Endodermal cell (in vitro differentiated cells): Measurements from ENCODE around the gene PTPRN2. TPM values are rescaled to one million over a fixed set of nuclear protein-coding genes. Genes with fewer than 3 reads are reported as not detected.

Experiments used
- DNase-seq: peaks from one replicate; pipeline ENCODE4 v3.0.0-alpha.2; 2017
- H3K27ac ChIP-seq: 2 replicates; pipeline ENCODE4 v1.5.1; 2013; ENCODE audit warnings: mild to moderate bottlenecking, low read depth, low read length, moderate library complexity
- H3K27me3 ChIP-seq: 2 replicates; pipeline ENCODE4 v1.6.1; 2013; ENCODE audit warnings: mild to moderate bottlenecking, low read length, moderate library complexity; ENCODE audit not compliant: insufficient read depth, control insufficient read depth, poor library complexity, severe bottlenecking
- H3K36me3 ChIP-seq: 2 replicates; pipeline ENCODE4 v1.7.0; 2013; ENCODE audit warnings: mild to moderate bottlenecking, low read length, moderate library complexity; ENCODE audit not compliant: control insufficient read depth, insufficient read depth
- H3K4me1 ChIP-seq: one replicate; pipeline ENCODE4 v1.7.0; 2013; ENCODE audit warnings: low read length; ENCODE audit not compliant: control insufficient read depth, insufficient read depth
- H3K4me3 ChIP-seq: 2 replicates; pipeline ENCODE4 v1.5.1; 2013; ENCODE audit warnings: mild to moderate bottlenecking, low read length, moderate library complexity
- H3K9ac ChIP-seq: 2 replicates; pipeline ENCODE4 v1.6.1; 2013; ENCODE audit warnings: mild to moderate bottlenecking, low read length, moderate library complexity; ENCODE audit not compliant: poor library complexity, severe bottlenecking; ENCODE audit errors: extremely low read depth
- H3K9me3 ChIP-seq: 2 replicates; pipeline ENCODE4 v1.6.1; 2013; ENCODE audit warnings: mild to moderate bottlenecking, low read length, moderate library complexity; ENCODE audit not compliant: control insufficient read depth
- H3K27ac Mint-ChIP-seq: 2 replicates; pipeline ENCODE4 v1.8.0; 2020; ENCODE audit warnings: mixed read lengths
- H3K27me3 Mint-ChIP-seq: 2 replicates; pipeline ENCODE4 v1.8.0; 2021; ENCODE audit warnings: mild to moderate bottlenecking, mixed read lengths; ENCODE audit not compliant: insufficient read depth
- H3K36me3 Mint-ChIP-seq: 2 replicates; pipeline ENCODE4 v1.8.0; 2020; ENCODE audit warnings: low read depth, mixed read lengths
- H3K4me1 Mint-ChIP-seq: 2 replicates; pipeline ENCODE4 v1.8.0; 2020; ENCODE audit warnings: mixed read lengths
- H3K4me3 Mint-ChIP-seq: 2 replicates; pipeline ENCODE4 v1.8.0; 2020; ENCODE audit warnings: mild to moderate bottlenecking, moderate library complexity, mixed read lengths
- H3K9me3 Mint-ChIP-seq: 2 replicates; pipeline ENCODE4 v1.8.0; 2020; ENCODE audit warnings: mild to moderate bottlenecking, mixed read lengths
- CTCF ChIP-seq: fragments of 200-600 bp; sonication (generic); conservative IDR thresholded peaks from 2 replicates; pipeline ENCODE4 v1.5.0; 2021; ENCODE audit warnings: antibody characterized with exemption, mild to moderate bottlenecking
- WGBS, 2 experiments: methylation state at CpG; one replicate each; pipeline versions ENCODE4 v1.1.5 to v1.1.7; 2013; ENCODE audit warnings: missing lambda C conversion rate in 2 of 2, mixed read lengths in 1 of 2; ENCODE audit not compliant: insufficient coverage in 1 of 2, insufficient read length in 1 of 2; 5-methylcytosine and 5-hydroxymethylcytosine counted together
- total RNA-seq, 2 donors: library from RNA; stranded (reverse); fragmentation: NEBNext Ultra II Directional in 1 of 2; extraction: Animal tissue kit (Norgen Biotek cat#: 25700) in 1 of 2; gene quantifications; 2 replicates in 1 of 2; 3 replicates in 1 of 2; pipeline ENCODE4 v1.2.1, GENCODE V29; 2021

Gene PTPRN2
- total RNA-seq, 2 donors from 2014 or later = 0.69 to 1.2 TPM

GRCh38 chr7:158083526-158084310 is 503.9 kb downstream of the PTPRN2 start:
- Histone ChIP-seq H3K9me3 (peaks cover 82% of the 10 kb centered on the region), H3K9ac (no peak overlapping the region), H3K27me3 (no peaks in the 10 kb centered on the region), H3K4me3 (no peak overlapping the region), H3K27ac (no peak overlapping the region), H3K36me3 (no peaks in the 10 kb centered on the region), H3K4me1 (no peaks in the 10 kb centered on the region)
- H3K4me1 Mint-ChIP-seq = no peaks in the 10 kb centered on the region
- H3K4me3 Mint-ChIP-seq = no peak overlapping the region
- no peak for DNase-seq
- H3K9me3 Mint-ChIP-seq = peaks cover 10% of the 10 kb centered on the region
- no peak for TF ChIP-seq CTCF
- no peaks in the 10 kb centered on the region for H3K36me3 Mint-ChIP-seq
- H3K27me3 Mint-ChIP-seq = peaks cover 3% of the 10 kb centered on the region
- WGBS, 2 experiments = 77 to 81% methylated on average over 19 to 25 of the region's 28 CpGs
- H3K27ac Mint-ChIP-seq = no peak overlapping the region

- DNase-seq = no peak
- Mint-ChIP-seq H3K27ac (no peak overlapping the region), H3K4me1 (no peaks in the 10 kb centered on the region), H3K4me3 (no peak overlapping the region), H3K27me3 (peaks cover 3% of the 10 kb centered on the region), H3K36me3 (no peaks in the 10 kb centered on the region), H3K9me3 (peaks cover 10% of the 10 kb centered on the region)
- no peak for TF ChIP-seq CTCF
- Histone ChIP-seq H3K9ac (no peak overlapping the region), H3K27me3 (no peaks in the 10 kb centered on the region), H3K4me1 (no peaks in the 10 kb centered on the region), H3K27ac (no peak overlapping the region), H3K9me3 (peaks cover 91% of the 10 kb centered on the region), H3K4me3 (no peak overlapping the region), H3K36me3 (no peaks in the 10 kb centered on the region)
- 80 to 84% methylated on average over 4 to 8 of the region's 8 CpGs for WGBS, 2 experiments
Observed at GRCh38 chr7:158082761-158083160, 504.9 kb downstream of the PTPRN2 start.

GRCh38 chr7:158080899-158081445 is 506.7 kb downstream of the PTPRN2 start:
- Mint-ChIP-seq H3K4me1 (no peaks in the 10 kb centered on the region), H3K27ac (no peak overlapping the region), H3K27me3 (no peaks in the 10 kb centered on the region), H3K36me3 (no peaks in the 10 kb centered on the region), H3K4me3 (no peak overlapping the region), H3K9me3 (peaks cover 2% of the 10 kb centered on the region)
- no peak overlapping the region for H3K27ac ChIP-seq
- WGBS, 2 experiments = 83 to 84% methylated on average over 17 to 21 of the region's 21 CpGs
- no peaks in the 10 kb centered on the region for H3K36me3 ChIP-seq
- no peak for TF ChIP-seq CTCF
- peaks cover 92% of the 10 kb centered on the region for H3K9me3 ChIP-seq
- DNase-seq = no peak
- H3K9ac ChIP-seq = no peak overlapping the region
- no peaks in the 10 kb centered on the region for H3K27me3 ChIP-seq
- no peaks in the 10 kb centered on the region for H3K4me1 ChIP-seq
- H3K4me3 ChIP-seq = no peak overlapping the region
